DMS53 treated with DMSO at 0.1 percent for 48 hours (cell line): ENCODE data around the gene AVPI1.
"Not testable (repeated sequence)": the region's sequence is repeated elsewhere in the genome, so short reads cannot be mapped to it uniquely, and the experiment has no call there.

Experiments
- DNase-seq: peaks from one replicate; lab custom pipeline; 2025; ENCODE audit not compliant: unreplicated experiment; lab: John Stamatoyannopoulos, UW

The AVPI1 gene

DNA sequence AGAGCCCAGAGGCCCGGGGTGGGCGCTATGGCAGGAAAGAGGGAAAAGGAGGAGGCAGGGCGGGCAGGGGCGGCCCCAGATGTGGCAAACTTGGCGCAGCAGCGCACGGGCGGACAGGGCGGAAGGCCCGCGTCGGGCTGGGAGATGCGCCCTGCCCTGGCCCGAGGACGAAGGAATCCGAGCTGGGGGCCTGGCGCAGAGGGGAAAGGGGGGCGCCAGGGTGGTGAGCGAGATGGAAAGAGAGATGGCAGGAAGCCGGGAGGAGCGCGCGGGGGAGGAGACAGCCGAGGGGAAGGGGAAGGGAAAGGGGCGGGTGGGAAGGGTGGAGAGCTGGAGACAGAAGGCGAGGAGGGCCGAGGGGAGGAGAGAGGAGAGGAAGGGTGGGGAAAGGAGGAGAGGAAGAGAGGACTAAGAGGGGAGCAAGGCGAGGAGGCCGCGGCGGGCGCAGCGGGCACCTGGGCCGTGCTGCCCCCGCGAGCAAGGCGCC is 26.3 kb upstream of the AVPI1 start, which contains the start of gene MARVELD1:
TSS of gene MARVELD1 (plus strand) at position 392 of the 487 bp plus-strand sequence. CDS start 147 bp downstream, outside the sequence.
- DNase-seq, result no peak

DNA sequence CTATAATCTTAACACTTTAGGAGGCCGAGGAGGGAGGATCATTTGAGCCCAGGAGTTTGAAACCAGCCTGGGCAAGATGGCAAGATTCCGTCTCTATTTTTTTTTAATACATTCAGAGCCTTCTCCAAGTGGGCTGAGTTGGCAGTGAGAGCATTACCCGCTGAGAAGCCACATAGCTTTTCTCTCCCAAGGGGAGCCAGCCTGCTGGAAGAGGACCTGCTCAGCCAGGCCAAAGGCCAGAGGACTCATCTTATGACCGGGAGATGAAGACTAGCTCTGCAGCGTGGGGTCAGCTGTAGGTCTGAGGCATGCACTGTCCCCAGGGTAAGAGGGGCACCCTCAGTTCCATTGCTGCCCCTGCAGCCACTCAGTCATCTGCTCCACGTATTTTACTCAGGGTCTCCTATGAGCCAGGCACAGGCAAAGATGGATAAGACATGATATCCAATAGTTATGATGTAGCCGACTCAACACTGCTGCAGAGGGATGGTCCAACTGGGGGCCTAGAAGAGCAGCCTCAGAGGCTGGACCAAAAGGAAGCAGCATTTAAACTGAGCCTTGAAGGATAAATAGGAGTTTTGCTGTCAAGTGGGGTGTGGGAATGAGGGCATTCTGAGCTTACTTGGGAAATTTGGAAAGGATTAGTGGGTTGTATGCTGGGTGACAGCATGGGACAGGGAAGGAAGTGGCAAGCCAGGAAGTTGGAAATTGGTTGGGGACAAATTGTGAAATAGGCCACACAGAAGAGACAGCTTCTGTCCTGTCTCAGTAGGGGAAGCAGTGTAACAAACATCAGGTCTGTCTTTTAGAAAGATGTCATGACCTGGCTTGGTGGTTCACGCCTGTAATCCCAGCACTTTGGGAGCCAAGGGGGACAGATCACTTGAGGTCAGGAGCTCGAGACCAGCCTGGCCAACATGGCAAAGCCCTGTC is 24.9 kb upstream of the AVPI1 start:
- DNase-seq, result no peak

DNA sequence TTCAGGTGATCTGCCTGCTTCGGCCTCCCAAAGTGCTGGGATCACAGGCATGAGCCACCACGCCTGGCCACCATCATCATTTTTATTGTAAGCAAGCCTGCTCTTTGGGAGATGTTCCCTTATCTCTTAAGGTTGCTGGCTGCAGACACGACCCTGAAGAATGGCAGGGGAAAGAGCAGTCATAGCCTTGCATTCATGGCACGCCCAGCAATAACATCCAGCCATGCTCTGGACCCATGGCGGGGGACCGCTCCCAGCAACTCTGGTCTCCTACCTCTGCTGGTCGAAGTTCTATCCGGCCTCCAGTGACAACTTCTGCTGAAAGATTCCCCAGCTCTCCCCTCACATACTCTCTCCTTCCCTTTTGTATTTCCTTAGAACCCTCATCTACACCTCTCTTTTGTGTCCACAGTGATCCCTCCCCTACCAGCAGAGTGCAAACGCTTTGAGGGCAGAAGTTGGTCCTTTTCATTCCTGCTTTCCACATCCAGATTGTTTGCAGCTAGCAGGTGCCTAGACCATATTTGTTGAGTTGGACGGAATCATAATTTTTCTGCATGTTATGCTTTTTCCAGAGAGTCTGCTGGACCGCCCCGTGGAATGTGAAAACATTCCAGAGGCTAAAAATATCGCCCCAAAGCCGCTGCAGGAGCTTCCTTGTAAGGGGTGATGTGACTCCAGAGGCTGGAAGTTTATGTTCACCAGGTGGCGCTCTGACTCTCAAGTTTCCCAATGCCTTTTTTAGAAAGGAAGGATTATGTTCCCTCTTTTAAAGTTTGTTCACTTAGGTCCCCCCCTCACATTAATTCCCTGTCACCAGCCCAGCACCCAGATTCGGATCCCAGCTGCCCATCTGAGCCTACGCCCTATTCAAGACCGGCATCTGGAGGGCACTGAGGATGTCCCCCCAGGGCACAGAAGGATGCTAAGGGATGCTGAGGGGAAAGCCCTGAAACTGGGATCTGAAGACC is 22.2 kb upstream of the AVPI1 start:
- DNase-seq, result peak; percentile 81

DNA sequence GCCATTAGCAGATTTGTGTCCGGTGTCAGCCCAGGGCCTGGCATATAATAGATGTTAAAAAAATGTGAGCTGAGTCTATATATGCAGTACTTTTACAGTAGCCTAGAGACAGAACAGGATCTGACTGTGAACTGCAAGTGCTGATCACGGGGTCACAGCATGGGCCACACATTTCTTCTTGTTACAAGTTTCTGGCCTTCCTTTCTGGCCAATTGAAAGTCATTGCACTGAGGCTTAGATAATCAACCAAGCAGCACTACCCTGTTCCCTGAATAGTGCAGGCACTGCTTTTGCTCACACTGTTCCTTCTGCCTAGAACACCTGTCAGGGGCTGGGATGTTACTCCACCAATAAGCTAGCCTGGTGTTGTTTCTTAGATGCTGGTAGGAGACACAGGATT is 21.1 kb upstream of the AVPI1 start:
- no peak for DNase-seq

DNA sequence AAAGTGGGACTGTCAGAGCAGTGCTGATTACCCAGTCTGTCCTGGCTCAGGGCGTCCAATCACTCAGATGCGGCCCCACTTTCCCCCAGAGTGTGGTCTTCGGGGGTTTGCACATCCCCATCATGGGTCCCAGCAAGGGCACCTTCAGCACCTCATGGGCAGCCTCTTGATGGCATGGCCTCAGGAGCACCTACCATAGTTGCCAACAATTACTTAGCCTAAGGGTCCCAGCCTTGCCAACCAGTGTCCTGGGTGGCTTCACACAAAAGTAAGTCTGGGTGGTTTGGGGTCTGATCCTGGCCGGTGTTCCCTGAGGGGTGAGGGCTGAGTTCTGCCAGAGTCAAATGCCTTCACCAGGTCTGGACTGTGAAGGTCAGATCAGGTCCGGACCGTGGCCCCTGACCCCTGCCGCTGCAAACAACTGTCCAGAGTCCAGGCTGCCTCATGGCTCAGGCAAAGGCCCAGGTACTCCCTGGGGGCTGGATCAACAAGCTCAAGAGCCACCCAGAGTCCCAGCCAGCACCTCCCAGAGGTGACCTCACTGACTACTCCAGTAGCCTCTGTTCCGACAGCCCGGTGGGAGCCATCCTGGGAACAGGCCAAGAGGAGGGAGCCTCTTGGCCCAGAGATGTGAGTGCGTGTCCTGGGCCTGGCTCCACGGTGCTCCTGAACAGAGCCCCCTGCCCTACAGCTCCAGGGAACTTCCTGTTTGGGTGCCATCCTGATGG is 20.3 kb upstream of the AVPI1 start:
- no peak for DNase-seq

DNA sequence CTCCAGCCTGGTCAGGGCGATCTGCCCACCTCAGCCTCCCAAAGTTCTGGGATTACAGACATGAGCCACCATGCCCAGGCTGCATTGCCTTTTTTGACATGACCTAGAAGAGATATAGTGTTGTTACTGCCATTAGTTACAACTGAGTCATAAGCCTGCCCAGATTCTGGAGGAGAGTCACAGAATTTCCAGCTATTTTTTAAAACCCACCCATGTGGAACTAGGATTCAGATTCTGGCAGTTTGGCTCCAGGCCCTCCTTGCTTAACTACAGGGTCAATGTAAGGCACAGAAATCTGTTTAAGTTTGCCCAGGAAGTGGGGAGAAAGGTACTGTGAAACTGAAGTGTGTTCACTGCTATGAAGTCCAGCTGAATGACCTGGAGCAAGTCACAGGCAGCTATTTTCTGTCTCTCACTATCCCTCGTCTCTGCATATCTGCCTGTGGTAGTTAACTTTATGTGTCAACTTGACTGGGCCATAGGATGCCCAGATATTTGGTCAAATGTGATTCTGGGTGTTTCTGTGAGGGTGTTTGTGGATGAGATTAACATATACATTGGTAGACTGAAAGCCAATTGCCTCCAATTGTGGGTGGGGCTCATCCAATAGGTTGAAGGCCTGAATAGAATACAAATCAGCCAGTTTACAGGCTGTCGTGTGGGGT is 18.1 kb upstream of the AVPI1 start:
- DNase-seq, result no peak

DNA sequence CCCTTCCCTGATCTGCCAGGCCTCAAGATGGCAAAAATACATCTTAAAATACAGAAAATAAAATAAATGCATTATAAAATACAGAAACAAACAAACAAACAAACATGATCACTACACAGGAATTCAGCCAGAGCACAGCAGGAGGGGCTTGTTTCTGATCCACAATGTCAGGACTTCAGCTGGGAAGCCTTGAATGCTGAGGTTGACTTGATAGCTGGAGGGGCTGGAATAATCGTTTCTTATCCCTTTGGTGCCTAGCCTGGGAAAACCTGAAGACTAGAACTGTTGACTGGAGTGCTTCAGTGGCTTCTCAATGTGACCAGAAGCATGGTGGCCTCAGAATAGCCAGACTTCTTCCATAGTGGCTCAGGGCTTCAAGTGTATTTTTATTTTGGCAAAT is 17.3 kb upstream of the AVPI1 start:
- no peak for DNase-seq

DNA sequence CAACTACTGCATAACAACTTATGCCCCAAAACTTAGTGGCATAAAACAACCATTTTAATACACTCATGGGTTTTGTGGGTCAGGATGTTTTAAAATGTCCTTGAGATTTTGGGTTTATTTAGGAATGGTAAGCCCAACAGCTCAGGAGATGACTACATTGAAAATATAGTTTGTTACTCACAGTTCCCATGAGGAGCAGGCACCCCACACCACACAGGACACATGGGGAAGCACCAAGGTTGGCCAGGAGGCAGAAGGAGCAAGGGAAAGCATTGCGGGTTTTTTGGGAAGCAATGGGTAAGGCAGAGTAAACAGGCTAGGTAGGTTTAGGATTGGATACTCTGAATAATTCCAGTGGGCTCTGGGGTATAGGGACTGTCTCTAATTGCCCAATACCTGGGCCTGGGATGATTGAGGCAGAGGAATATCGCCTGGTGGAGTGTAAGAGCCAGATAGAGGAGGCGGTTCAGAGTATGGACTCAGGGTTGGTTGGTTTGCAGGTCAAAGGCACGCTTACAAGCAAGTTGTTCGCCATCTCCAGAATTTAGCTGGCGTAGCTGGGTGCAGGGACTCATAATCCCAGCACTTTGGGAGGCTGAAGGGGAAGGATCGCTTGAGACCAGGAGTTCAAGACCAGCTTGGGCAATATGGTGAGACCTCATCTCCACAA is 16.5 kb upstream of the AVPI1 start:
- no peak for DNase-seq

DNA sequence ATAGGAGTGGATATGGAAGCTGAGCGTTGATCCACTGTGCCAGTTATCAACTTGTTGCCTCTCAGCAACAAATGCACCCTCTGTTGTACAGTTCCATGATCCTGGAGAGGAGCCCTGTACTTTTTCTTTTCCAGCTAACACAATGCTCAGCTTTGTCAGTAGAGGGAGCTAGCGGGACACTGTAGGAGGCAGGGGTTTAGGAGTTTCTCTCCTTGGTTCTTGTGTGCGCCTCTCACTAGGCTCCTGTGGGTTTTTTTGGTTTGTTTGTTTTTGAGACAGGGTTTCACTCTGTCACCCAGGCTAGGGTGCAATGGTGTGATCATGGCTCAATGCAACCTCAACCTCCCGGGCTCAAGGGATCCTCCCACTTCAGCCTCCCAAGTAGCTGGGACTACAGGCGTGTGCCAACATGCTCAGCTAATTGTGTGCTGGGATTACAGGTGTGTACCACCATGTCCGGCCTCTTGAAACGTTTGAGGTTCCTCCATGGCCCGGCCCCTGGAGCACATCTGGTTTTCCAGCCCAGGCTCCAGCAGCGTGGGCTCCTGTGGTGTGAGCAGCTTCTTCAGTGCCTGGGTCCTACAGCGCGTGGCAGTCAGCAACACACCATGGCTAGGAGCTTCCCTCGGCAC is 14.5 kb upstream of the AVPI1 start:
- peak; percentile 90 for DNase-seq

DNA sequence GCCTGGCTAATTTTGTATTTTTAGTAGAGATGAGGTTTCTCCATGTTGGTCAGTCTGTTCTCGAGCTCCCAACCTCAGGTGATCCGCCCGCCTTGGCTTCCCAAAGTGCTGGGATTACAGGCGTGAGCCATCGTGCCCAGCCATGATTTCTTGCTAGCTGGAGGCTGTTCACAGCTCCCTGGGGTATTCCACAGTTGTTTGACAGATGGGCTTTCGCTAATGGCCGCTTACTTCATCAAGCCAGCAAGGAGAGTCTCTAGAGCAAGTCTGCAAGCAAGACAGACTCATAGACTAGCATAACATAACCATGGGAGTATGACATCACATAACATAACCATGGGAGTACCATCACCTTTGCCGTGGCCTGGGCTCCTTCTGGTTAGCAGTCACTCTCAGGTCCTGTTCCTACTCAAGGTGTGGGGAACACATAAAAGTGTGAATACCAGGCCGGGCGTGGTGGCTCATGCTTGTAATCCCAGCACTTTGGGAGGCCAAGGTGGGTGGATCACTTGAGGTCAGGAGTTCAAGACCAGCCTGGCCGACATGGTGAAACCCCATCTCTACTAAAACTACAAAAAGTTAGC is 11.1 kb upstream of the AVPI1 start:
- DNase-seq, result not testable (repeated sequence)

DNA sequence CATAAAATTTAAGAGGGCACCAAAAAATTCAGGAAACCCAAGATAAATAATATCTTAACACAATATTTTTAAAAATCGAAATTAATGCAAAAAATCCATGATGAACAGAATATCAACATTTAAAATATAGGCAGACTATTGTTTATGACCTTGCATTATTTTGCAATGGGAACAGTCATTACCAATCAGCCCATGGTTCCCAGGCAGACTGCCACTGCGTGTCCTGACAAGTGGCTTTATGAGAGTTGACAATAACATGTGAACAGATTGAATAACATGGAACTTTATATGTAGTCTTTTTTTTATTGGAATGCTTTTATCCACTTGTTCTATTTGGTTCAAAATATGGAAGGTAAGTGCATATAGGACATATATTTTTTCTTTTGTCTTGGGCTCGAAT is 3.1 kb upstream of the AVPI1 start:
- DNase-seq, result no peak

DNA sequence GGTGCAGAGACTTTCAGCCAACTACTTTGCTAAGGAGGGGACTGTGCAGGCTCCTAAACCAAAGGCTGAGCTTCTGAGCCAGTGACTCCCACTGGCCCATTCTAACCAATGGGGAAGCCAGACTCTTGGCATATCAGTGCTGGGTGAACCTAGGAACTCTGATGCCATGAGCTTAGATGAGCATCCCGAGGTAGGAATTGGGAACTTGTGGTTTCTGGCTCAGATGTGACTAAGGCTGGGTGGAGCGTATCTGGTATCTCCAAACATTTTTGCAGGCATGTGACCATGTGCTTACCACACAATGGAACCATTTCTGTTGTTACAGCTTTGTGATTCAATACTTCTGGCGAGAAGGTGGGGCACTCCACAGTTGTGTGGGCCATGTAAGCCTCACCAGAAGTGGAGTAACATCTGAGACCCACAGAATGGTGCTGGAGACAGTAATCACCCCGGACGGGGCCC is 2.5 kb upstream of the AVPI1 start:
- no peak for DNase-seq

DNA sequence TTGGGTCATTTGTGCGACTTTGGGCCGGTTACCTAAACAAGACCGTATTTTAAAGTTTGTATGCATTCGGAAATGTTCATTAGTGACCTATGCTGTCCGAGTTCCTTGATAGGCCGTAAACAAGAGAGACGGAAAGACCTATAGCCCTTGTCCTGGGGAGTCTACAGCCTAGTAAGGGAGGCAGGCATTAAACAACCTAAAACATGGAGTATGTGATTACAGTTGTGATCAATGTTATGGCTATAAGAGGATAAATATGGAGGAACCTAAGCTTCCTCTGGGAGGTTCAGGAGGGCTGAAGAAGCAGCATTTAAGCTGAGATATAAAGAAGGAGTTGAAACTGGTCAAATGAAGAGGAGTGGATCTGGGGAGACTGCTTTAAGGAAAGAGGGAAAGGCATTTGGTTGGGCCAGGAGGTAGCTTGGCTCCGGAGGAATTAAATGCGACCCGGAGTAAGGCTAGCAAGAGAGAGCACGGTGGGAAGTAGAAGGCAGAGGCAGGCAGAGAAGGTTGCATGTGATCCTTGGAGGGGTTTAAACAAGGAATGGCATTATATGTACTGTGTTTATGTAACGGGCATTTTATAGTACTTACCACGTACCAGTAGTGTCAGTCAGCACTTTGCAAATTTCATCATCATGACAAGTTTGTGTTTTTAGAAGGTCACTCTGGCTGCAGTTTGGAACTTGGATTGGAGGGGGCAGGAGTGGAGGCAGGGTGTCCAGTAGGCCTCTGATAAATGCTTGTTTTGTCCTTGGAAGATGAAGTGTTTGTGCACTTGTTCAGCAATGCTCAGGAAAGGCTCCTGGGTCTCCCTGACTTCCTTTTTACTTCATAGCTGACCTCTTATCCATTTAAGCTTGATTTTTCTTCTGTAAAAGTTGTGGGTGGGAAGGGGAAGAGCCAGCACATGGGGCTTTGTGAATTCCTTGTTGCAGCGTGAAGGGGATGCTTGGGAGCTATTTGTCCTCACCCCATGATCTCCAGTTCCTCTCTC is 1.0 kb upstream of the AVPI1 start:
- peak; percentile 56 for DNase-seq

DNA sequence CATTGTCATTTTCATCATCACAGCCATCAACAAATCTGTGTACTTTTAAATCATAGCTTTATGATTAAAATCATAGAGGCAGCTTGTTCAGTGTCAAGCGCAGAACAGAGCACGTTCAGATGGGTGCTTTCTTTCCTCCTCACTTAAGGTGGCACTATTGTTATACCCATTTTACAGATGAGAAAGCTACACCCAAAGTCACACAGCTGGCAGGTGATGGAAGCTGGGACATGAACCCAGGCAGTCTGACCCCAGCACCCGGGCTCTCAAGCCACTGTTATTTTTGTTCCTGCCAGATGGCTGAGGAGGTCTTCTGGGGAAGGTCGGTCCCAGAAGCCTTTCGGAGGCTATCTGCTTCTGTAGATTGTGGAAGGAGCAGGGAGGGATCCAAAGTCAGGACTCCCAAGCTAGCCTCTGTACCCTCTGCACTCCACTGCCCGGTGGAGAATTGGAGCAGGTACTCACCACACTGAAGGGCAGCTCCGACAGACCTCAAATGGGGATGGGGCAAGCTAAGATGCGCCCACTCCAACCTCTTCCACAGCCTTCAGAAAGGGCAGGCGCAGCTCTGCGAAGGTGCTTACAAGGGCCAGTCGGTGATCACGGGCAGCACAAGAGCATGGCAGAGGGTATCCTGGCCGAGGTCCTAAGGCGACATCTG is 610 bp downstream of the AVPI1 start:
- DNase-seq, result no peak

DNA sequence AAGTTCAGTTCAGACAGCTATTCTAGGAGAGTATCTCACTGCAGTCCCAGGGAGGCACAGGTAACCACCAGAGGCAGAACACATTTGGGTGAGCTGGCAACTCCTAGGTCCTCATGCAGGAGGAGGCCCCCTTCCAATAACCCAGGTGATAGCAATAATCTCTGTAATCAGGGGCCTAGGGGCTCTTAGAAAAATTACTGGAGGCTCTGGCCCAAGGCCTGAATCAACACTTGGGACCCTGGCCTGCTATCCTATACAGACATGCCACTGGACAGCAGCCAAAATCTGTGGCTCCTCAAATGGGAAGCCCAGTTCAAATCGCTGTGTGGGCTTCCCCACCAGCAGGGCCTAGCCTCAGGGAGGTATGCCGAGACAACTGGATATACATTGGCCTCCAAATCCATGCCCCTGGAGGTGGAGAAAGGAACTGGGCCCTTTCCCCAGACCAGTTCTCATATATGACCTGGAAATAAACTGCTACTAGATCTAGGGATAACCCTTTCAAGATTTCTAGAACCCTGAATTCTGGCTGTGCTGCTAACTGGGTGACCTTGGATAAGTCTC is 1.6 kb downstream of the AVPI1 start:
- DNase-seq, result no peak

DNA sequence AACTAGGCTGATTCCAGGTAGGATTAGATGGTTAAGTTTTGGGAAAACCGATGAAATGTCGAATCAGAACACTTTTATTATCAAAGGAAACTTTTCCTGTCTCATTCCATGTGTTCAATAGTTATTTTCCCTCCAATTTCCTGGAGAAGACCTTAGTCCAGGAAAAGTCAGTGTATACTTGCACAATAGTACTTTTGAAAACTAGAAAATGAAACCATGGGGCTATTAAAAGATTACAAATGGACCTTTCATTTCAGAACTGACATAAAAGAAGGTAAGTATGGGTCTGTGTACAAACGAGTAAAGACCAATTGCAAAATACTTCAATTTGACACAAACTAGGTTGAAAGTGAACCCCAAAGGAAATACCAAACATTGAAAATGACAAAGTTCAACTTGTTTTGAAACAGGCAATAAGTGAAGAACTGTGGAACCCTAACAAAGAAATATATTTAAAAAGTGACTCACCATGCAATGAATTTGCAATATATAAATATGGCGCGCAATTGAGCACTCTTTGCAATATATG is 2.1 kb downstream of the AVPI1 start:
- no peak for DNase-seq

DNA sequence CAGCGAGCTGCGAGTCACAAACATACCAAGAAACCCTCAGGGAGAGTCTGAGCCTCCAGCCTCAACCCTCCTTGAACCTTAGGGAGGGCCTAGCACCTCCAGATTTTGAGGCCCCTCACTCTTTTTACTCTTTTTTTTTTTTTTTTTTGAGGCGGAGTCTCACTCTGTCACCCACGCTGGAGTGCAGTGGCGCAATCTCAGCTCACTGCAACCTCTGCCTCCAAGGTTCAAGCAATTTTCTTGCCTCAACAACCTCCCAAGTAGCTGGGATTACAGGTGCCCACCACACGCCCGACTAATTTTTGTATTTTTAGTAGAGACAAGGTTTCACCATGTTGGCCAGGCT is 2.7 kb downstream of the AVPI1 start:
- DNase-seq, result not testable (repeated sequence)
